Right lung (tissue), 5 donors: Measurements from ENCODE around the gene IFITM5. TPM values are rescaled to one million over a fixed set of nuclear protein-coding genes. Genes with fewer than 3 reads are reported as not detected.
A peak's percentile ranks its signal among the peaks of the same experiment; 100 is the strongest.
"Not testable (repeated sequence)": the region's sequence is repeated elsewhere in the genome, so short reads cannot be mapped to it uniquely, and the experiment has no call there.

Source experiments
- DNase-seq, 2 donors: peaks; one replicate each; pipeline ENCODE4 v3.0.0-alpha.2; 2013
- polyA plus RNA-seq, 5 donors: library from polyadenylated mRNA; unstranded; fragments of 120-200 nt; gene quantifications; one replicate each; pipeline versions ENCODE4 v1.2.1 to v1.2.3, GENCODE V29; 2013; ENCODE audit warnings: inconsistent platforms in 1 of 5, low replicate concordance in 1 of 5; ENCODE audit not compliant: insufficient read length in 5 of 5, insufficient read depth in 1 of 5

The IFITM5 gene
- polyA plus RNA-seq, 5 donors = 0.14 to 0.43 (median 0.33) TPM

DNA sequence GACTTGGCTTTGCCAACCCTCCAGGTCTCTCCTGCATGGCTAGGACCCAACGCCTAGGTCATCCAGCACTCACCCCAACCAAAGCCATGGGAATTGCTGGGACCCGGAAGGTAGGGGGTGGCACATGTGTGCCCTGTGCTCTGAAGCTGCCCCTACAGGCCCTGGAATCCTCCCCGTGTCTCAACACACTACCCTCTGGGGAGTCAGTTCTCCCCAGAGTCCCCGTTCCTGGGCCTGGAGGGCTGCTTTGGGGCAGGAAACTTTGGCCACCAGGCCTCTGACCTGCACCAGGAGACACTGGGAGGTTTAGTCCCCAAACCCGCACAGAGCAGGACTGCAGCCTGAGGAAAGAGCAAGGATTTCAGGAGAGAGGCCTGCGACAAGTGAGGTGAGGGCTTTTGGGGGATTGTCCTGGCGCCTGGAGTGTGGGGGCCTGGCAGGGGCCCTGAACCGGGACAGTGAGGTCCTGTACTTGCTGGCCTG is 14.0 kb upstream of the IFITM5 start:
- DNase-seq = no peak

DNA sequence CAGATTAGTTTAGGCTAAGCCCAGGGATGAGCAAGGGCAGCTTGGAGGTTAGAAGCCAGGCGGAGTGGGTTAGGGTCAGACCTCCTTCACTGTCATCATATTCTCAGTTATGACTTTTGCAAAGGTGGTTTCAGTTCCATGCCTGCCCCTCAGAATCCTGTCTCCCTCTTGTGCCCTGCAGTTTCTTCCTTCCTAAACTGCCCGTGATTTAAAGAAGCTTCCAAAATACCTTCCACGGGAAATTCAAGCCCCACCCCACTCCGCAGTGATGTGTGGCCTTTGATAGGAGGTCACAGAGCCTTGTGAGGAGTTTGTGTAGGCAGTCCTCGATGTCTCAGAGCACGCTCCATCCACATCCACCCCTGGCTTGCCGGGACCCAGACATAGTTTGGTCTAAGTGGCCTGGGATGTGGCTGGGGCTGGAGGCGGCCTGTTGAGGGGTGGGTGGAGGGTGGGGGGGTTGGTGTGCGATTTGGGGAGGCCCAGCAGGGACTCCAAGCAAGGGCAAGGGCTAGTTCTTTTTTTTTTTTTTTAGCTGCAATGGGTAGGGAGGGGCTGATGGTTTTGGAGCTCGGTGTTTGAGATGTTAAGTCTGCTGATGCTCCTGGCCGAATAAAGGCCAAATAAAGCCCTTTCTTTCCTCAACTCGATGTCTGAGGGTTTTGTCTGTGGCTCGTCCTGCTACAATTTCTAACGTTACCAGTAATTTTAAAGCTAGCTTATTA is 12.9 kb upstream of the IFITM5 start:
- DNase-seq = no peak

GRCh38 chr11:311013-311748 is 11.9 kb upstream of the IFITM5 start:
- DNase-seq = not testable (repeated sequence)

GRCh38 chr11:309979-310572 is 10.8 kb upstream of the IFITM5 start:
- DNase-seq = not testable (repeated sequence)

DNA sequence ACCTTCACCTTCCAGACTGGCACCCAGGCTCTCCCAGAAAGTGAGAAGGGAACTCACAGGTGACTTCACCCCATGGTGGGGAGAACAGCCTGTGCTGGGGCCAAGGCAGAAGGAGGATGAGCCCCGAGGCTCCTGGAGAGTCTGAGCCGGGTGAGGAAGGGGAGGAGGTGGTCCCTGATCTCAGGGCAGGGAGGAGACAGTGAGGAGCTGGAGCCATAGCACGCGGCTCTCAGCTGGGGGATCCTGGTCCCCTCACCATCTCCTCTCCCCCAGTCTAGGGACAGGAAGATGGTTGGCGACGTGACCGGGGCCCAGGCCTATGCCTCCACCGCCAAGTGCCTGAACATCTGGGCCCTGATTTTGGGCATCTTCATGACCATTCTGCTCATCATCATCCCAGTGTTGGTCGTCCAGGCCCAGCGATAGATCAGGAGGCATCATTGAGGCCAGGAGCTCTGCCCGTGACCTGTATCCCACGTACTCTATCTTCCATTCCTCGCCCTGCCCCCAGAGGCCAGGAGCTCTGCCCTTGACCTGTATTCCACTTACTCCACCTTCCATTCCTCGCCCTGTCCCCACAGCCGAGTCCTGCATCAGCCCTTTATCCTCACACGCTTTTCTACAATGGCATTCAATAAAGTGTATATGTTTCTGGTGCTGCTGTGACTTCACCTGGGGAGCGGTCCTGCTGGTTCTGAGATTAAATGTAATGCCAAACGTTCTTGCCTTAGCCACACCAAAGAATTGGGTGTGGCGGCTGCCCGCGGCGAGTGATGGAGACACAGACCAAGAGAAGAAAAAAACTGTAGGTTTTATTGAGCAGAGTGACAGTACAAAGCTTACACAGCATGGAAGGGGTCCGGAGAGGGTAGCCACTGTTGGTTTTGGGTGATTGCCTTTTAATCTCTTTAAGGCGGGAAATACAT is 9.7 kb upstream of the IFITM5 start:
- not testable (repeated sequence) for DNase-seq

DNA sequence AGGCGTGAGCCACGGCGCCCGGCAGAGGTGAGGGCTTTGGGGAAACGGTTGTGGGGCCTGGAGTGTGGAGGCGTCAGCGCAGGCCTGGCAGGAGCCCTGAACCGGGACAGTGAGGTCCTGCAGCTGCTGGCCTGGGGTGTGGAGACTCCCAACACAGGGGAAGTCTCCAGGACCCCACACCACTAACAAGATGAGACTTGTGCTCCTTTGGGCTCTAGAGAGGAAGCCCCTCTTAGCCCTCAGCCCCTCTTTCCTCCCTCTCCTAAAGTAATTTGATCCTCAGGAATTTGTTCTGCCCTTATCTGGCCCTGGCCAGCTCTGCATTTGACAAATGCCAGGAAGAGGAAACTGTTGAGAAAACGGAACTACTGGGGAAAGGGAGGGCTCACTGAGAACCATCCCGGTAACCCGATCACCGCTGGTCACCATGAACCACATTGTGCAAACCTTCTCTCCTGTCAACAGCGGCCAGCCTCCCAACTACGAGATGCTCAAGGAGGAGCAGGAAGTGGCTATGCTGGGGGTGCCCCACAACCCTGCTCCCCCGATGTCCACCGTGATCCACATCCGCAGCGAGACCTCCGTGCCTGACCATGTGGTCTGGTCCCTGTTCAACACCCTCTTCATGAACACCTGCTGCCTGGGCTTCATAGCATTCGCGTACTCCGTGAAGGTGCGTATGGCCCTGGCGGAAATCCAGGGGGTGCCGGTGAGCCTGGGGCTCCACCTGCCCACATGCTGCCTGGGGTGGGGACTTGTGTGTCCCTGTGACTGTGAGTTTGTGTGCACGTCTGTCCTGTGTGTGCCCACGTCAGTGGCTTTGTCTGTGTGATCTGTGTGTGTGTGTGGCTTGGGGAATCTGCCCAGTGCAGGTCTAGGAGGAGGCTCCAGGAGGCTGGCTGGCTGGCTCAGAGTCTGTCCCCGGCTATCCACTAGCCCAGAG is 8.7 kb upstream of the IFITM5 start, which contains the start of gene IFITM2:
Gene IFITM2 (plus strand): TSS at position 51 of the 943 bp plus-strand sequence. CDS start 377 bp downstream, at position 428.
- peak; percentile 80 to 83 for DNase-seq

DNA sequence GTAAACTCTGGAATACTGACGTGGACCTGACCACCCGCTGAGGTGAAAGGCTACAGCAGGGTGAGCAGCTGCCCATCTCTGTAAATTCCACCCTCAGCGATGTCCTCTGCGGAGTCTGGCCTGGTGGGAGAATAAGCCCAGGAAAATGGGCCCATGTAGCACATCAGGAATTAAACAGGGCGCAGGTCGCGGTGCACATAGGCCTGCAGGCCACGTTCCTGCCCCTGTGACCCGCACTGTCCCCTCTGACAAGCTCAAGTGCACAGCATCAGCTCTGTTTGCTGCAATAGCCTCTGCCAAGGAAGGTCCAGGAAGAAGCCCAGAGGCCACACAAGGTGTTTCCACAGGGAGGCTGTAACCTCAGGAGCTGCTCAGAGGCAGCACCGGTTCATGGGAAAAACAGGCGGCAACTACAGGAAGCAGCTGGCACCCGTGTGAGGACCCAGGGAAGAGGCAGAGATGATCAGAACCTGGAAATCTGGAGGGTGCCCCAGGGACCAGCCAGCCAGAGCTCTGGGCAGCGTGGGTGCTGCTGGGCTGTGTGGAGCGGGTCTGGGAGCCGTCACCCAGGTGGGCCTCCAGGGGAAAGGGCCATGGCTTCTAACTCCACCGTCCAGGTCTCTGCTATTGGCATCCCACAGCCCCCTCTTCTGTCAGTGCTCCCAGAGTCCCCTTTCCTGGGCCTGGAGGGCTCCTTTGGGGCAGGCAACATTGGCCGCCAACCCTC is 7.5 kb upstream of the IFITM5 start:
- no peak for DNase-seq

DNA sequence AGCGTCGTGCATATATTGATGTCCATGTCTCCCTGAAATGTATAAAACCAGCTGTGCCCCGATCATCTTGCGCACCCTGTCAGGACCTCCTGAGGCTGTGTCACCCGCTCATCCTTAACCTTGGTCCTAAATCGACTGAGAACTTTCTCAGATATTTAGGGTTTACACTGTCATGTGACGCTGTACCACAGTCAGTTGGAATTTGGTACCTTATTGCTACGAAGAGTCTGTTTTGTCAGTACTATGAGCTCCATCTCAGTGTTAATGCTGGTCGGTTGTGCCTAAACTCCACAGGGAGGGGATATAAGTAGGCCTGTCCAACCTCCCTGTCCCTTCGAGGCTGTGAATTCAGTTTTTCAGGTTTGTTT is 6.5 kb upstream of the IFITM5 start:
- no peak for DNase-seq

- peak; percentile 75 to 82 for DNase-seq
These were observed 5.9 kb upstream of the IFITM5 start for GRCh38 chr11:304915-305843.

DNA sequence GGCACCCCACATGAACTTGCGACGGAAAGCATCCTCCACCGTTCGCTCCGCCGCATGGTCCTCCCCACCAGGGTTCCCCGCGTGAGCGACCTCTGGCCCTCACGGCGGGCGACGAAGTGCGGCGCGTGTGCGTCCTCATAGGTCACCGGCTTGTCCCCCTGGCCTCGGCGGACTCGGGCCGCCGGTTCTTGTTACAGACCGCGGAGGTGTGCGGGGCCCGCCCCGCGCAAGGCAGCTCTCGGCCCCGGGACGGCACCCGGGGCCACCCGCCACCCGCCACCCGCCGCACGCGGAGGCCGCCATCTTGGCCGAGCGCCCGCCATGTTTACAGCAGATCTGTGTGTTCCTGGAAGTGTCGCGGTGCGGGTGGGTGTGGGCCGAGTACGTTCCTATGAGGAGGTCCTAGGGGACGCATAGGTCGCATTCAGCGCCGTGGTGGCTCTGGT is 4.8 kb upstream of the IFITM5 start:
- no peak for DNase-seq

DNA sequence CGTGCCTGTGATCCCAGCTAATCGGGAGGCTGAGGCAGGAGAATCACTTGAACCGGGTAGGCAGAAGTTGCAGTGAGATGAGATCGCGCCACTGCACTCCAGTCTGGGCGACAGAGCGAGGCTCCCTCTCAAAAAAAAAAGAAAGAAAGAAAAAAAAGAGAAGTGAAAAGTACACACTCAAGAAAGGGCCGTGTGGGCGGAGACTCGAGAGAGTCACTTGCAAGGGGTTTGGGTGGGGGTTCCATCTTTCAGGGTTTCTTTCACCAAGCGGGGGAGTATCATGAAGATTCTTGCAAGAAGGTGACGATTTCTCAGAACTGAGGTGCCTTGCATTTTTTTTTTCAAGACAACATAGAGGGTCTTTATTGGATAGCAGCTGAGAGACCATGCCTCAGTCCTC is 4.0 kb upstream of the IFITM5 start:
- DNase-seq = no peak

DNA sequence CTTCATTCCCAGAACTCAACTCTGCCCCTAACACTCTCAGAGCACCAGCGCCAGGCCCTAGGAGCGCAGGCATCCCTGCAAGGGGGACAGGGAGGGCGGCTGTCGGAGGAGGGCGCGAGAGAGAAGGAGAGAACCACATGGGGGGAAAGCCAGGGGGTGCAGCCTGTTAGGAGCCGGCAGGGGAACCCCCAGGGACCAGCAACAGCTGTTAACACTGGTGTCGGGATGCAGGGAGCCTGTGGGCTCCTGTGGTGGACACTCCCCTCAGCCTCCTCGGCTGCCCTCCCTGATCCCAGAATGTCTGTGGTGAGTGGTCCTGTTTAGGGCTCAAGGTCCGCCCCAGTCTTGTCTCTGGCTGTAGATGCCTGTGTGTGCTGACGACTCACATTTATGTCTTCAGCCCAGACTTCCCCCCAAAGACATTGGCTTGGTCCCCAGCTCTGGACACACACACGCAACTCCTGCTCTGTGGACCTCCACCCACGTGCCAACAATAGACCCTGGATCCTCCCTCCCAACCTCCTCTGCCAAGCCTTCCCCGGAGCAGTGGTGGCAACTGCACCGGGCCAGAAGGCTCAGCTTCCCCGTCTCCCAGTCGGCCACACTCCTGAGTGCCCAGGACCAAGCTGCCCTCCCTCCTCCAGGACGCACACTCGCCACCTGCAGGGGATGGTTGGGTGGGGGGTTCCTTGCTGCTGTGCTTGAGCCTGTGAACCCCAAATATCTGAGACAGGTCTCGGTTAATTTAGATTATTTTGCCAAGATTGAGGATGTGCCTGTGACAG is 817 bp upstream of the IFITM5 start:
- peak in 1 of 2 donors; percentile 57 for DNase-seq

DNA sequence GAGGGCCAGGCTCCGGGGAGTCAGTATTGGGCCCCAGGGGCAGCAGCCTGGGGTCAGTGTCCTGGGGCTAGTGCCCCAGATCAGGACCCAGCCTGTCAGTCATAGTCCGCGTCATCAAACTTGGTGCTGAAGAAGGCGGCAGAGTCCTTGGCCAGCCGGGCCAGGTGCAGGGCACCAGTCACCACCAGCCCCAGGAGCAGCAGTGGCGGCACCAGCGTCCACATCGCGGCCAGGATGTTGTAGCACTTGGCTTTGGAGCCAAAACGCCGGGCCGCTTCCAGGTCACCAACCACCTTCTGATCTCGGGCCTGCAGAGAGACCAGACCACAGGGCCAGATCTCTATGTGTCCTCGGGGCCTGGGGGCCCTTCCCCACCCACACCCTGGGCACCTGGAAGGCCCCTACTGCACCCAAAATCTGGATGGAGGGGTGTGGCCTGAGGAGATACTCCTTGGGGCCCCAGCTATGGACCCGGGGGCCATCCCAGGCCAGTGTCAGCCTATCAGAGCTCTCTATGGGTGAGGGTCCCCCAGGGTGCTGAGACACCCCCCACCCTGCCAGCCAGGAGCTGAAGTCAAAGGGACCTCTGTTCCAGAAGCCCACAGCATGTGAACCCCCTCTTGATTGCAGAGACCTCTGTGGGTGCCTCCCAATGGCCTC is 790 bp downstream of the IFITM5 start:
- no peak for DNase-seq

DNA sequence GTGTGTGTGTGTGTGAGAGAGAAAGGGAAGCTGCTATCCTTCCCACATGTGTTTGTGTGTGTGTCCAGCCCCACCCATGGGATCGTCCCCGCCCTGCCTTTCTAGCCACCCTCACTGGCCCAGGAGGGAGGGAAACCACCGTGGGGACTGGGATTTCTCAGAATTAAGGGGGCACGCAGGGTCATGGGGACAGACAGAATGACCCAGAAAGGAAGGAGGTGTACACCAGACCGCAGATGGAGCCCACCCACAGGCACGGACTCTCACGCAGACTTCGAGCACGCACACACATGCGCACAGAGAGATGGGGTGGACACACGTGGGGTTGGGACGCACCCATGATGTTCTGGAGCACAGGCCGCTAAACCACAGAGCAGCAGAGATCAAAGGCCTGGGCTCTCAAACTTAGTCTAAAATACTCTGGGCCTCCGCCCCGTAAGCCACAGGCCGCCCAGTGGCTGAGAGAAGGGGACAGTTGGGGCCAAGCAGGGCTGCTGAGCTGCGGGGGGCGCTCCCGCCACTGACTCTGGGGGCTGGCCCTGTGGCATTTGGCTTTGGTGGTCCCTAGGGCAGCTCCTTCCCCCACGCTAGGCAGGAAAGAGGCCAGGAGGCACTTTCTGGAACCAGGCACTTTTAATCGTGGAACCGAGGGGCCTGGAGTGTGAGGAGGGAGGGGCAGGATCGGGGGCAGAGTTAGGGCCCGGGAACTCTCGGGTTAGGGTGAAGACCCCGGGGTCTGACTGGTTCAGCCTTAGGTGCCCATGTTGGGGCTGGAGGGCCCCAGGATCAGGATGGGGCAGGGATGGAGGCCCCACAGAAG is 1.5 kb downstream of the IFITM5 start:
- DNase-seq = no peak

GRCh38 chr11:297051-297585 is 2.2 kb downstream of the IFITM5 start:
- no peak for DNase-seq
